Stimulated activated CD4-positive, alpha-beta T cell treated with anti-CD3 and anti-CD28 coated beads, Interleukin-12 subunit alpha, Interleukin-12 subunit beta, amount 100 ng/mL, for 4 hours (primary cell): ENCODE measurements around the gene PAQR4.

Source experiments
- DNase-seq: peaks from one replicate; pipeline ENCODE4 v3.0.0-alpha.2; 2020

The PAQR4 gene

GRCh38 chr16:2981177-2981898 lies 12.2 kb downstream of the PAQR4 start:
- DNase-seq, result no peak

GRCh38 chr16:2981899-2982250 lies 12.7 kb downstream of the PAQR4 start:
- DNase-seq, result no peak

GRCh38 chr16:2982402-2982801 lies 13.3 kb downstream of the PAQR4 start:
- DNase-seq, result no peak

GRCh38 chr16:2983706-2984136 lies 14.6 kb downstream of the PAQR4 start:
- peak; percentile 71 for DNase-seq

- no peak for DNase-seq
Measured at GRCh38 chr16:2985462-2985861, 16.3 kb downstream of the PAQR4 start.

GRCh38 chr16:2985893-2986355 lies 16.8 kb downstream of the PAQR4 start:
- no peak for DNase-seq

- no peak for DNase-seq
Measured at GRCh38 chr16:2986623-2987188, 17.6 kb downstream of the PAQR4 start.

GRCh38 chr16:2987286-2987685 lies 18.1 kb downstream of the PAQR4 start:
- no peak for DNase-seq

- no peak for DNase-seq
Measured at GRCh38 chr16:2987833-2988232, 18.7 kb downstream of the PAQR4 start.

- no peak for DNase-seq
Measured at GRCh38 chr16:2988590-2989099, 19.5 kb downstream of the PAQR4 start.

- DNase-seq, result no peak
Measured at GRCh38 chr16:2990891-2991290, 21.7 kb downstream of the PAQR4 start.

- DNase-seq, result no peak
Measured at GRCh38 chr16:2991566-2992261, 22.6 kb downstream of the PAQR4 start.

GRCh38 chr16:2992383-2993081 lies 23.4 kb downstream of the PAQR4 start:
- no peak for DNase-seq

GRCh38 chr16:2996298-2996697 lies 27.1 kb downstream of the PAQR4 start:
- no peak for DNase-seq

GRCh38 chr16:2999929-3000328 lies 30.8 kb downstream of the PAQR4 start:
- no peak for DNase-seq

- DNase-seq, result no peak
Measured at GRCh38 chr16:3000540-3000939, 31.4 kb downstream of the PAQR4 start.

GRCh38 chr16:3001316-3001715 lies 32.2 kb downstream of the PAQR4 start:
- no peak for DNase-seq

- peak; percentile 91 for DNase-seq
Measured at GRCh38 chr16:3003582-3004270, 34.6 kb downstream of the PAQR4 start.

GRCh38 chr16:3004319-3004718 lies 35.2 kb downstream of the PAQR4 start:
- DNase-seq, result no peak

GRCh38 chr16:3004781-3005284 lies 35.7 kb downstream of the PAQR4 start:
- DNase-seq, result no peak

- DNase-seq, result no peak
Measured at GRCh38 chr16:3007059-3007956, 38.2 kb downstream of the PAQR4 start.
